Astrocyte of the spinal cord (primary cell): ENCODE results near the gene FOXO3.
"Not testable (repeated sequence)": the region's sequence is repeated elsewhere in the genome, so short reads cannot be mapped to it uniquely, and the experiment has no call there.

Experiments used
- DNase-seq: peaks from one replicate; pipeline ENCODE4 v3.0.0; 2011; ENCODE audit warnings: low read depth, low spot score
- H3K4me3 ChIP-seq: 2 replicates; pipeline ENCODE4 v1.5.1; 2011; ENCODE audit warnings: low read depth, mild to moderate bottlenecking, low read length, moderate library complexity
- CTCF ChIP-seq: IDR thresholded peaks from 2 replicates; pipeline ENCODE4 v1.5.1; 2012; ENCODE audit warnings: low read depth, mild to moderate bottlenecking, low read length, inconsistent platforms
- in situ Hi-C: cut with HindIII; loops from 2 replicates; pipeline ENCODE4 v1.10.0; 2017; ENCODE audit warnings: low sequenced_read_pairs

The FOXO3 gene

DNA sequence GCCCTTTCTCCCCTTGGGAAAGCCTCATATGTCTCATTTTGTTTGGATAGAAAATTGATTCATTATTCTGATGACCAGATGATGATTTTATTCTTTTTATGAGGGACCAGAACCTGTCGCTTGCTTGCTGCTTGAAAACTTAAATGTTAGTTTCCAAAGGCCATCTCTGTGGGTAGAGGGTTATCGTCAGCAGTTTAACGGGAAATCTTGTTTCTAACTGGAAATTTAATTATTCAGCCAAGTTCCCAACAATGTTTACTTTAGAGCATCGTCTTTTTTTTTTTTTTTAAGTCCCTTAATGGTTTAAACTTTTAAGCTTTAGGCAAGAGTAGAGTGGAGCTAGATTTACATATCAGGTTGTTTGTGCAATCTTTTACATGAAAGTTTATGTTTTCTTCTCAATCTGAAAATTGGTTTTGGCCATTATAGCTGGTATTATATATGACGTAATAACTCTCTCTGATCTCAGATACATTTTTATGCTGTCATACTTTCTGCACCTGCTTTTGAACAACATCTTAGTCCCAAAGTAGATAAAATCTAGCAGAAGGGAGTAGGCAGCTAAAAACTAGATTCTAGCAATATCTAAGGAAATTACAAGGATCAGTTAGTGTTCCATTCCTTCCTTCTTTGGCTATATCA is 93.9 kb downstream of the FOXO3 start:
- in situ Hi-C loops: no loop called here
- H3K4me3 ChIP-seq: no peak overlapping the region
- DNase-seq: peak; percentile 22

DNA sequence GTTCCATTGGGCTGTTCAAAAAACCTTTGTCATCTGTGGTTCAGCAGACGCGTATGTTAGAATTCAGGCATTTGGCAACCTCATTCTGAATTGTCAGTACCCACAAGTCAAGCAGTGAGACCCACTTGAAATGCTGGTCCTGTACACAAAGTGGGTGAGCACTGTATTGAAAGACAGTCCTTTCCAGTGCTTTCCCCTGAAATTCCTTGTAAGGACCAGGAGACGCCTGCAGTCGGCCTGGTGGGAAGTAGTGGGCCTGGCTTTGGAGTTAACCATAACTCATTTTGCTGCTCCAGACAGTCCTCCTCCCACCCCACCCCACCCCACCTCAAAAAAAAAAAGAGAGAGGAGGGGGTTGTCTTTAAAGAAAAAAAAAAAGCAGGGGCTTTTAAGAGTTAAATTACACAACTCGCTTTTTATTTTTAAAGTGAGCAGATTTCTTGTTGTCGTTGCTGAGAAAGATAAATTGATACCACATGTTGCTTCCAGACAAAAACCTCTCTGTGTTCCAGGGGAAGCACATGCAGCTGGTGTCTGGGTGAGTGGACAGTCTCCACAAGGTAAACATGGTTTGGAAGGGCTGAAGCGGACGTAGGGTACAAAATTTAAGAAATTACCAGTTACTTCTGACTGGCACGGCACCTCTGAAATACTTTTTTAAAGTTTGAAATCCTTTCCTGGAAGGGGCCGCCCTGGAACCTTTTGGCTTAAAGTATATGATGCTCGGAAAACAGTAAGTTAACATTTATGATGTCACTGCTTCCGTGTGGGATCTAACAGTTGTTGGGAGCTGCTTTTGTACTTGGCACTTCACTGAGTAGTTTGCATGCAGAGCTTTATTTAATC is 95.3 kb downstream of the FOXO3 start:
- peak overlapping the region; percentile 11 for H3K4me3 ChIP-seq
- in situ Hi-C loops: no loop called here
- DNase-seq: peak; percentile 87
- no peak for TF ChIP-seq CTCF

More for the DNA sequence above, 93.9 kb downstream of the FOXO3 start:
- no peak for TF ChIP-seq CTCF

DNA sequence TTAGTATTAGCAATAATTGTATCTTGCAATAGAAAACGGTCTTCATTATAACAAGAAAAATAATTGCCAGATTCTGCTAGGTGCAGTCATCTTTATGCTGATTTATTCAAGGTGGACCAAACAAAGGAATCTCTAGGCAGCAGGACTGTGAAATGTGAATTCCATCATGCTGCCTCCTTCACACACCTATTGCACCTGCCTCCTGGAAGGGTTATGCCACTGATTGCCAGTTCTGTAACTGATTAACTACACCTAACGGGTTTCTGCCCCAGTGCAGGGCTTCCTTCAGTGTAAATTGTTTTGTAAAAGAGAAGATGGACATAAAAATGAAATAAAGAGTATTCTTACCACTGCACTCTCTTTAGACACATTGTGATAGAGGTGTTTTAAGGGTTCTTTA is 96.1 kb downstream of the FOXO3 start:
- H3K4me3 ChIP-seq: peak overlapping the region; percentile 11
- in situ Hi-C loops: no loop called here
- DNase-seq: no peak
- no peak for TF ChIP-seq CTCF

DNA sequence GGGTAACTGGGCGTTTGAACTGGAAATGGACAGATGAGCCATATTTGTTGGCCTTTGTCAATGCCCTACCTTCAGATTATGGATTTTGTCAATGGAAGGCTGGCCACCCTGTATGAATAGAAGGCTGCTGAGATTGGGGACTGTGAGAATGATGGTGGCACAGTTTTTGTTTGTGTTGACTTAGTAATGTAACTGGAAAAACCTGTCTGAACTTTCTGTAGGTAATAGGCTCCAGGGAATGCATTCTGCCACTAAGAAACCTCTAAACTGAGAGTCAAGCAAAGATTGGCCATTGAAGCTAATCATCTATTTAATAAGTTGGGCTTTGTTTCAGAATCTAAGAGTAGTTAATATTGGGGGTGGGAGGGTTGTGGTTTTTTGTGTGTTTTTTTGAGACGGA is 97.5 kb downstream of the FOXO3 start:
- no peak overlapping the region for H3K4me3 ChIP-seq
- no peak for TF ChIP-seq CTCF
- DNase-seq: no peak
- in situ Hi-C loops: no loop called here

GRCh38 chr6:108658785-108659184 is 98.1 kb downstream of the FOXO3 start:
- H3K4me3 ChIP-seq, DNase-seq, in situ Hi-C loops: not testable (repeated sequence)

DNA sequence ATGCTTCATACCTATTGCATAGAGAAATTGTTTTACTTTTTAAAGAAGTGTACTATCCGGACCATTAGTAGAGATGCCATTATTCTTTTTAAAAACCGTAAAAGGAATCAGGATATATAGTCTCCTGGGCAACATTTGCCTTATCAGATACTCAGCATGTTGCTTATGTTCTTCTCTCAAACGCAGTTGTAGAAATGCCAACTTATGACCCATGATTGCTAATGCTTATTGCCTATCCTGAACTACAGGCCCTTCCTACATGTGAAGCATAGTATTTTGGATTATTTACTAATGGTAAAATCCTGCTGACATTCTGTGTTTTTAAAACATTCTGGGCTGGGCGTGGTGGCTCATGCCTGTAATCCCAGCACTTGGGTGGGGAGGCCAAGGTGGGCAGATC is 99.5 kb downstream of the FOXO3 start:
- TF ChIP-seq CTCF: no peak
- in situ Hi-C loops: no loop called here

GRCh38 chr6:108661430-108661829 is 100.7 kb downstream of the FOXO3 start:
- no peak for TF ChIP-seq CTCF
- H3K4me3 ChIP-seq: no peak overlapping the region
- peak; percentile 46 for DNase-seq
- in situ Hi-C loops: no loop called here

More for the DNA sequence above, 99.5 kb downstream of the FOXO3 start:
- no peak overlapping the region for H3K4me3 ChIP-seq
- no peak for DNase-seq
